Pulmonary artery endothelial cell (primary cell): ENCODE results near the gene TBC1D20. TPM values are rescaled to one million over a fixed set of nuclear protein-coding genes. Genes with fewer than 3 reads are reported as not detected.
A peak's percentile ranks its signal among the peaks of the same experiment; 100 is the strongest.
"Not testable (repeated sequence)": the region's sequence is repeated elsewhere in the genome, so short reads cannot be mapped to it uniquely, and the experiment has no call there.

ENCODE experiments used
- DNase-seq: peaks from one replicate; pipeline ENCODE4 v3.0.0-alpha.2; 2011; ENCODE audit warnings: low read depth, low spot score
- total RNA-seq: library from RNA; depleted of rRNA; stranded (reverse); fragments of >200 nt; gene quantifications from 2 replicates; pipeline ENCODE4 v1.2.3, GENCODE V29; 2014

Gene TBC1D20
- 23.9 and 32.1 TPM in 2 replicates for total RNA-seq

GRCh38 chr20:462199-462991 is at the start of gene TBC1D20:
Gene TBC1D20, minus strand, starts transcription at chr20:462533. Its CDS starts 128 bp downstream, at chr20:462405.
- peak; percentile 43 for DNase-seq

GRCh38 chr20:510328-511057 is 48.2 kb upstream of the TBC1D20 start:
- not testable (repeated sequence) for DNase-seq

DNA sequence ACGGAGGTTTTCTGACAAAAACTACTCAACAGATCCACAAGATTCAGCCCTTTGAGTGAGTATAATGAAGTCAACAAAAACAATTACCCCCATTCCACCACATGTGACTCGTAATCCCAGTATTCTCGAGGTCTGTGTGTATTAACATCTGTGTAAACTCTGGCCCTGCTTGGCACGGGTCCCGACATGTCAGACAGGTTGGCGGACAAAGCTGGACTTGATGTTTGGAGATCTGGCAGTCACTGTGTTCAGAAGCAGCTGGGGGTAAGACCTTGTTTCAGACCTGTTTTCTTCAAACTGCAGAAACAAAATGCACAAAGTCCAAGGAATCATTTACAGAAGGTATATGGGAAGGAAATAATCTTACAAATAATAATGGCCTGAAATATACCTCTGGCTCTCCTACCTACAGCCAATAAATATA is 46.0 kb upstream of the TBC1D20 start:
- DNase-seq, result not testable (repeated sequence)

DNA sequence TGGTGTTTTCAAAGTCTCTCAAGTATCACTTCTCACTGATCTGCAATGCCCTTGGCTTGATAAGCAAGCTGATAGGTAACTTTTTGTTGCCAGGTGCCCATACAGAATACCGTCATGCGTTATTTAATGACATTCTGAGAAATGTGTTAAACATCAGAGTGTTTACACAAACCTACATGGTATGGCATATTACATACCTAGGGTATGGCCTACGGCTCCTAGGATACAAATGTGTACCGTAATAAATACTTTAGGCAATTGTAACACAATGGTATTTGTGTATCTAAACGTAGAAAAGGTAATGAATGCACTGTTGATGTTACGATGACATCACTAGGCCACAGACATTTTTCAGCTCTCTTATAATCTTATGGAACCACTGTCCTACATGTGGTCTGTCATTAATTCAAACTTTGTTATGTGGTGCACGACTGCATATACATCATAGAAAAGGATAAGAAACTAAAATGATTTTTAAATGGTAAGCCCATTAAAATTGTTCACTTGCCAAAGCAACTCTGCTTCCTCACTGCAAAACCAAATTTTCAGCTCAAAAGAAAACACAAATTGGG is 45.5 kb upstream of the TBC1D20 start:
- DNase-seq, result no peak

GRCh38 chr20:507006-507758 is 44.8 kb upstream of the TBC1D20 start:
- no peak for DNase-seq

GRCh38 chr20:504632-505075 is 42.3 kb upstream of the TBC1D20 start:
- no peak for DNase-seq

- DNase-seq, result no peak
Observed at GRCh38 chr20:503048-503737, 40.9 kb upstream of the TBC1D20 start.

DNA sequence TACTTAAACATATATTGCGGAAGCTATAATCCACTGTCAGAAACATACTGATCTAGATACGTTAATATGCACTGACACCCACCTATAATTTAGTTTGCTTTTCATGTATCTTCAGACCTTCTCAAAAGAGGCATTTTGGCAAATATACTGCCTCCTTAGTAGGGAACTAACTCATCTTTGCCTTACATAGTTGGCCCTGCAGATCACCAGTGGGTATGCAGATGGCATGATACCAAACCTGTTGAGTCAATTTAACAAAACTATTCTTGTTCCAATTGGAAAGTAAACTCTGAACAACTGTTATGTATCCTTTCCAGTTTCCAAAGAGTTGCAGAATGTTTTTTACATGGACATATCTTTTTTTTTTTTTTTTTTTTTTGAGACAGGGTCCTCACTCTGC is 35.6 kb upstream of the TBC1D20 start:
- no peak for DNase-seq

DNA sequence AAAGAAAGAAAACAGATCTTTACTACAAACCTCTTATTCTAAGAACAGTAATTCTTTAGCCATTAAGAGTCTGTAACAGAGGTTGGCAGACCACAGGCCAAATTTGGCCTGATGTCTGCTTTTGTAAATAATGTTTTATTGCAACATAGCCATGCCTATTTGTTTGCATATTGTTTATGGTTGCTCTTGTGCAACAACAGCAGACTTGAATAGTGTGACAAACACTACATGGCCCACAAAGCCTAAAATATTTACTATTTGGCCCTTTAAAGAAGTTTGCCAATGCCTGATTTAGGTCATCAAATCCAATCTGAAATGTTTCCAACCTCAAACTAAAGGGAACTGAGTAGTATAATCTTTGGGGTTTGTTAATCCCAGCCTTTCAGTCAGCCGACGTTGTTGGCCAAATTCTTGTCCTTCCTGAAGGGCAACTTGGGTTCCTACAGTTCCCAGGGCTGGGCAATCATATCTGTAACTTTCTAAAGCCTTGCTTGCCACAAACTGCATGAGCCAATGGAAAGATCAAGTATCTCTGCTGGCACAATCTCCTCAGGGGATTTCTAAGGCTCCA is 33.9 kb upstream of the TBC1D20 start:
- DNase-seq, result no peak

GRCh38 chr20:492159-492558 is 29.8 kb upstream of the TBC1D20 start:
- DNase-seq, result no peak

DNA sequence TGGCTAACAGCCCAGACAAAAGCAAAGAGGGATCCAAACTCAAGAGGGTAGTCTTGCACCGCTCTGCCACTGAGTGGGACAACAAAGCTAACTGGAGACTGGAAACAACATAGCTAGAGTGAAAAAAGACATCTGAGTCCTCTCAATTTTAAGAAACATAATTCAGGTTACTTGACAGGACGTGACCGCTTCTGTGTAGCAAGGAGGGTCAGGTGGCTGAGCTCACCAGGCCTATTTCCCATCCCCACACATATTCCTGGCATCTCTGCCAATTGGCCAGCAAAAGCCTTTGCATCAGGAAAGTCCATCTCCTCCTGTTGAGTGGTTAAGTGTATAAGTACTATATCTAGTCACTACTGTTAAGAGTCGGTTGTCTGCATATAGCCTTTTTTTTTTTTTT is 25.3 kb upstream of the TBC1D20 start:
- no peak for DNase-seq

DNA sequence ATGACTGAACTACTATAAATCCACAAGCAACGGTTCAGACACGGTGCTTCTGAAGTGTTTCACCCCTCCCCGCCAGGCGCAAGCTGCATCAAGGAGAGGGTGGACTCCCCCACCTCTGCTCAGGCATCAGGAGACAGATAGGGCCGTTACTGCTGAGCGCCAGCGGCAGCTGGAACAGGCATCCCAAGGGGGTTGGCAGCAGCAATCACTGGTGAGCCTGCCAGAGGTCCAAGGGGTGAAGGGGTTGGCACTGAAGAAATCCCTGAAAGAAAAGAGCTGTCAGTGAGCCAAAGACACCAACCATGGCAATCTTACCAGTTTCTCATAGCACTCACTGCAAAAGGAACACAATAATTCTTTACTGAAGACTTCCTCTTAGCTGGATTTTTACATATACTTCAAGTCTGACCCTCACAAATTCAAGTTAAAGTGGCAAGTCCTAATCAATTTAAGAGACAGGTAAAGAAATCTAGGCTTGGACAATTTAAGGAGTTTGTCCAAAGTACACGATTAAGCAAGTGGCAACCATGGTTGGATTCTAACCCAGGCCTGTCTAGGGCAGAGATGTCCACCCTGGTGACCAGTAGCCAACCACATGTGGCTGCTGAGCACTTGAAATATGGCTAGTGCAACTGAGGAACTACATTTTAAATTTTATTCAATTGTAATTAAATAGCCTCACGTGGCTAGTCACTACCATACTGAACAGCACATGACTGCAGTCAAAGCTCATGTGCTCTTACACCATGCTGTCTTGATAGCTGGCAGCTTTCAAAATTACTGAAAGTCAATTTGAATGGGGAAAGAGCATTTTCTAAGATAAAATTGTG is 21.7 kb upstream of the TBC1D20 start:
- DNase-seq, result no peak

GRCh38 chr20:481167-481566 is 18.8 kb upstream of the TBC1D20 start:
- DNase-seq, result no peak

DNA sequence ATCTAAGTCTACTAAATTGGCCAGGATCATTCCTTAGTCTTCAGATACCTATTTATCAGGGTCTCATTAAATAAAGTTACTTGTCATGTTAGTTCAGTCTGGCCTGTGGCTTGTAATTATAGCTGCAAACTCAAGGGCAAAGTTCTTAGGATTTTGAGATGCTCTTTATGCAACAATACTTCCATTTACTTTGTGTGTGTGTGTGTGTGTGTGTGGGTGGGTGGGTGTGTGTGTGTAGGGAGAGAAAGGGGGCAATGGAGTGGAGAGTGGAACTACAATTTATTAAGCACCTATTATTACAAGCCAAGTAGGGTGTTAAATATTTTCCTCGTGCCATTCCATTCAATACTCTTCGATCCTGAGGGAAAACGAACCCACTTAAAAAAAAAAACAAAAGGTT is 17.7 kb upstream of the TBC1D20 start:
- no peak for DNase-seq

- DNase-seq, result no peak
Observed at GRCh38 chr20:479487-479886, 17.2 kb upstream of the TBC1D20 start.

DNA sequence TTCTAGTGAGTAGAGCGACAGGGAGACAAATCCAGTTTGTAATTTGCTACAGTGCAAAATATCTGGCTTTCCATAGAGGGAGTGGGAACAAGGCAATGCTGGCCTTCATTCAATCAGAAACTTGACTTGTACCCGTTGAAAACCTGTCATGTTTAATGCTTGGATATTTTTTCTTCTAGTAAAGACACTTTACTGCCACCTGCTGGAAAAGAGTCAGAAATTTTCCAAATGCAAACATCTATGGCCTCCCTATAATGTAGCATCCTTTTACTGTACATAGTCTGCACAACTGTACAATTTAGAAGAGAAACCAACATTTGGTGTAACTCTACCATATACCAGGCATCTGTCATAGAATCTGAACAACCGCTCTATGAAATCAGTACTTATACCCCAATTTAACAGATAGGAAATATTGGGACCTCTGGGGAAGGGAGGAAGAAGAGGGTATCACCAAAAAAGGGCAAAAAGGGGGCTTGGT is 16.7 kb upstream of the TBC1D20 start:
- peak; percentile 37 for DNase-seq

DNA sequence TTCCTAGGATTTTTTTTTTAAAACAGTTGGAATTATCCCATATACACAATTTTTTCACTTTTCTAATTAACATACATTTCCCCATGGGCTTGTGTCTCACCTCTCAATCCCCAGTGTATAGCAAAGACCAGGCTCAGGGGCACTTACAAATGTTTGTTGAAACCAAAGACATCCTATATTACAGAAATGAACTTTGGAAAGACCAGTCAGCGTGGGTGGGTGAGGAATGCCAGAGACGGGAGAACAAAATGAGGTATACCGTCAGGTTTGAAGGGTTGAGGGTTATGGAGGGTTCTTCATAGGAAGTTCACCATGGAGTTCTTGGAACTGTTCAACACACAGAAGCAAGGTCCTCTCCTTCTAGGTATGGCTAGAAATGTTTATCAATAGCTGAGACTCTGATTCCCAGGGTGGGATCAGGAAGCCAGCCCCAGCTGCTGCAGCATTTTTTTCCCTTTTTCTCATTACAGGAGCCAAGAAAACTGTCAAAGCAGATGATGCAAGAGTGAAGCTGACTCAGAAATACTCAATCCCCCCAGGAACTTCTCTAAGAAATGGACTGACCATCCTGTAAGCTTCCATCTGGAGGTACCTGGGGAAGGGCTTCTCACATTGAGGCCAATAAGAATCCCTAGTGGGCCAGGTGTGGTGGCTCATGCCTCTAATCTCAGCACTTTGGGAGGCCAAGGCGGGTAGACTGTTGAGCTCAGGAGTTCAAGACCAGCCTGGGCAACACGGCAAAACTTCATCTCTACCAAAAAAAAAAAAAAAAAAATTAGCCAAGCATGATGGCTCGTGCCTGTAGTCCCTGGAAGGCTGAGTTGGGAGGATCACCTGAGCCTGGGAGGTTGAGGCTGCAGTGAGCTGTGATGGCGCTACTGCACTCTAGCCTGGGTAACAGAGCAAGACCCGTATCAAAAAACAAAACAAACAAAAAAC is 15.9 kb upstream of the TBC1D20 start:
- no peak for DNase-seq

DNA sequence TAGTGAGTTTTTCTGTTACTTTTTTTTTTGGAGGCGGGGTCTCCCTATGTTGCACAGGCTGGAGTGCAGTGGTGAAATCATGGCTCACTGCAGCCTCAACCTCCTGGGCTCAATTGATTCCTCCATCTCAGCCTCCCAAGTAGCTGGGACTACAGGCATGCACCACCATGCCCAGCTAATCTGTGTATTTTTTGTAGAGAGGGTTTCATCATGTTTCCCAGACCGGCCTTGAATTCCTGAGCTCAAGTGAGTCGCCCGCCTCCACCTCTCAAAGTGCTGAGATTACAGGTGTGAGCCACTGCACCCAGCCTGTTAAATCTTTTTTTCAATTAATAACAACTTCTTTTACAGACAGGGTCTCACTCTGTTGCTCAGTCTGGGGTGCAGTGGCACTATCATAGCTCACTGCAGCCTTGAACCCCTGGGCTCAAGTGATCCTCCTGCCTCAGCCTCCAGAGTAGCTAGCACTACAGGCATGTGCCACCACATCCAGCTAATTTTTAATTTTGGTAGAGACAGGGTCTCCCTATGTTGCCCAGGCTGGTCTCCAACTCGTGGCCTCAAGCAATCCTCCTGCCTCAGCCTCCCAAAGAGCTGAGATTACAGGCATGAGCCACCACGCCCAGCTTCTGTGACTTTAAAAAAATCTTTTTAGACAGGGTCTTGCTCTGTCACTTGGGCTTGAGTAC is 14.4 kb upstream of the TBC1D20 start:
- DNase-seq, result not testable (repeated sequence)
